Gastroesophageal sphincter (tissue), 3 donors: ENCODE measurements around the gene MTO1.

Experiments used
- CTCF ChIP-seq, 4 experiments: fragments of 200-600 bp in 2 of 4; fragments of 450-650 bp in 2 of 4; sonication (generic) in 1 of 4; IDR thresholded peaks; one replicate each; pipeline ENCODE4 v1.5.1; 2017 to 2019; ENCODE audit warnings: antibody characterized with exemption in 4 of 4, mild to moderate bottlenecking in 2 of 4, moderate library complexity in 2 of 4
- POLR2AphosphoS5 ChIP-seq: sonication (generic); formaldehyde crosslinking; IDR thresholded peaks from one replicate; pipeline ENCODE4 v1.6.1; 2017; ENCODE audit warnings: antibody characterized with exemption

GRCh38 chr6:73418081-73418741 is 43.3 kb upstream of the MTO1 start:
- TF ChIP-seq CTCF (IDR thresholded peaks at IDR 0.05) (no peak), POLR2AphosphoS5 (no peak)
